T-helper 1 cell (primary cell): ENCODE results near the gene HK1.
"Not testable (repeated sequence)": the region's sequence is repeated elsewhere in the genome, so short reads cannot be mapped to it uniquely, and the experiment has no call there.

Experiments
- DNase-seq, 5 donors: peaks; one replicate each; pipeline ENCODE4 v3.0.0-alpha.2; 2012 to 2020

Gene HK1

DNA sequence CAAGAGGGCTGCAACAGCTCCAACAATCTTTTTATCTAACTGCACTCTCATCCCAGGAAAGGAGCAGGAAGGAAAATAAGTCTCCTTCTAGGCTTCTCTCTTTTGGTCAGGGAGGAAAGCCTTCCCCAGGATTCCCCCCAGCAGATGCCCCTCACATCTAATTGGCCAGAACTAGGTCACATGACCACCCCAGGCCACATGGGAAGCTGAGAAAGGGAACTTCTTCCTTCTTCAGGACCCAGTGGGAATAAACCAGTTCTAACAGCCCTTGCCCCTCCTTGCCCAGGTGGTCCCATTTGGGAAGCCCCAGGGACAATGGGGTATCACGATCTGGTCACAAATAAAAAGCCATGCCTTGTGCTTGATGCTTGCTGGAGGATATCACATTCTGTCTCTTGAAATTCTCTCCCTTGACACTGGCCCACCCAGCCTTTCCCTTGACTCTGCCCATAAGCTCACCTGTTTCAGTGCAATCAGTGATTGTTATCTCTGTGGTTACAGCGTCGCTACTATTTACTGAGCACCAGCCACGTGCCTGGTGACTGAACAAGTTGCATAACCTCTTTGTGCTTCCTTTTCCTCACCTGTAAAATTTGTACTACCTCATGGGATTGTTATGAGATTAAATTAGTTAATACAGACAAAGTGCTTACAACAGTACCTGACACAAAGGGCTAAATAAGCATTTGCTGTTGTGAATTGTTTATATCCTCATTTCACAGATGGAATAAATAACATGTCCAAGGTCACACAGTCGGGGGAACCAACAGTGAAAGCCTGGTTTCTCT, 147.4 kb downstream of the HK1 start:
- DNase-seq: peak in 4 of 5 donors; percentile 13 to 52 (median 46)

DNA sequence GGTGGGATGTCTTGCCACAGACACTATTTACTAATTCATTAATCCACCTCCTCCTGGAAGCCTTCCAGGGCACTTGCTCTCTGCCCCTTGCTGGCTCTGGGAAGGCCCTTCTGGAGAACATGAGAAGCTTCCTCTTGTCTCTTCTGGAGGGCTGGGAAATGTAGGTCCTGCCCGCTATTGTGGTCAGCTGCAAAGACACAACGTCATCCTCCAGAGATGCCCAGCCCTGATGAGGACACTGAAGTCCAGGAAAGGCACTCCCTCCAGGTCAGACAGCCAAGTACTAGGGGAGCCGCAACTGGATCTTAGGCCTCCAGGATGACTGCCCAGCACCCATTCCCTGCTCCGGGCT, 148.1 kb downstream of the HK1 start:
- no peak for DNase-seq

DNA sequence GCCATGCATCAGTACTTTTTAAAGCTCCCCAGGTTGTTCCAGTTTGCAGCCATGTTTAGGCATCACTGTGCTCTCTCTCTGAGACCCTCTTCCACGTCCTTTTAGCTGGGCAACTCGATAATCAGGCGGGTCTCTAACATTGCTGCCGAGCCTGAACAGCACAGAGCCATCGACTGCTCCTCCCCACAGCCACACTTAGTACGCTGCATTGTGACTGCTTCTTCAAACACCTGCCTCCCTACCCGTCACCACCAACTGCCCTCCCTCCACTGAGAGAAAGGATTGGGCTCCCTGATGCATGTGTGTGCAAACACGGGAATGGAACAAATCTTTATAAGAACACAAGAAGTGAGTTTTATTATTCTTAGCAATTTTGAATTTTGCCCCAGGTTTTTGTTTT, 149.9 kb downstream of the HK1 start:
- no peak for DNase-seq

DNA sequence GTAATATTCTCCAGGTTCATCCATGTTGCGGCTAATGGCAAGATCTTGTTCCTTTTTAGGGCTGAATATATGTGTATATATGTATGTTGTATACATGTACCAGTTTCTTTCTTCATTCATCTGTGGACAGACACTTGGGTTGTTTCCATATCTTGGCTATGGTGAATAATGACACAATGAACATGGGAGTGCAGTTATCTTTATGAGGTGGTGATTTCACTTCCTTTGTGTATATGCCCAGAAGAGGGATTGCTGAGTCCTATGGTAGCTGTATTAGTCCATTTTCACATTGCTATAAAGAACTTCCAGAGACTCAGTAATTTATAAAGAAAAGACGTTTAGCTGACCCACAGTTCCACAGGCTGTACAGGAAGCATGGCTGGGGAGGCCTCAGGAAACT, 155.9 kb downstream of the HK1 start:
- no peak for DNase-seq

DNA sequence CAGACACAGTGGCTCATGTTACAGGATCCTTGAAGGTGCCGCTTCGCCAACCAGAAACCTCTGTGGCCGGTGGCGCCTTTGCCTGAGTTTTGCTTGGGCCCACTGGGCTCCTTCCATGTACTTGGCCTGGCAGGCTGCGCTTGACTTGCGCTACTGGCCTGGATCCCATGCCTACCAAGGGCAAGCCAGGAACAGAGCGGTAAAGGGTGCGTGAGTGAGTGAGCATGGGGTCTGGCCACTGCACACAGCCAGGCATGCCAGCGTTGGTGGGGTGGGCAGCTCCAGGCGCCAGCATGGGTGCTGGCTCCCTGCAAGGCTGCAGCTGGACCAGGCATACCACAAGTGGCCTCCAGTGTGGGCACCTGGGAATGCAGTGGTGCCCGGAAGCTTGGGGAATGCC, 156.6 kb downstream of the HK1 start:
- DNase-seq: no peak

DNA sequence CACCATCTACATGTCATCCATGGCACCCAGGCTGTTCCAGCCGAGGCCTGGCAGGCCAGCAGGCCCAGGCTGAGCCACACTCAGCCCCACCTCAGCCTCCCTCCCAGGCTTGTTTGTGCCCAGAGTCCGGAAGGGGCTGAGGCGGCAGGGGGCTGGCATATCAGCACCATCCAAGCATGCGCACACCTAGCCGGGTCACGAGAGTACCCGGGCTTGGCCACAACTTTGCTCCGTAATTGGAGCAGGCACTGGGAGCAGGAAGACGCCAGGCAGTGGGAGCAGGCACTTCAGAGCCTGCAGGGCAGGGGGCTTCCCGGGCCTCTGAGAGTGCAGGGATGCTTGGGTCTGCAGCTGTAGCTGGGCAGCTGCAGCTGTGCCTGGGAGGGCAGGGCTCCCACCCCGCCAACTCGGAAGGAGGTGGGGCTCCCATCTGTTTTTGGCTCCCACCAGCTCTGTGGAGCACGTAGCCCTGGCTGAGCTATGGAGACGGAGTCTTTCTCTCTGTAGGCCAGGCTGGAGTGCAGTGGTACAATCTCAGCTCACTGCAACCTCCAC, 157.7 kb downstream of the HK1 start:
- DNase-seq: no peak

DNA sequence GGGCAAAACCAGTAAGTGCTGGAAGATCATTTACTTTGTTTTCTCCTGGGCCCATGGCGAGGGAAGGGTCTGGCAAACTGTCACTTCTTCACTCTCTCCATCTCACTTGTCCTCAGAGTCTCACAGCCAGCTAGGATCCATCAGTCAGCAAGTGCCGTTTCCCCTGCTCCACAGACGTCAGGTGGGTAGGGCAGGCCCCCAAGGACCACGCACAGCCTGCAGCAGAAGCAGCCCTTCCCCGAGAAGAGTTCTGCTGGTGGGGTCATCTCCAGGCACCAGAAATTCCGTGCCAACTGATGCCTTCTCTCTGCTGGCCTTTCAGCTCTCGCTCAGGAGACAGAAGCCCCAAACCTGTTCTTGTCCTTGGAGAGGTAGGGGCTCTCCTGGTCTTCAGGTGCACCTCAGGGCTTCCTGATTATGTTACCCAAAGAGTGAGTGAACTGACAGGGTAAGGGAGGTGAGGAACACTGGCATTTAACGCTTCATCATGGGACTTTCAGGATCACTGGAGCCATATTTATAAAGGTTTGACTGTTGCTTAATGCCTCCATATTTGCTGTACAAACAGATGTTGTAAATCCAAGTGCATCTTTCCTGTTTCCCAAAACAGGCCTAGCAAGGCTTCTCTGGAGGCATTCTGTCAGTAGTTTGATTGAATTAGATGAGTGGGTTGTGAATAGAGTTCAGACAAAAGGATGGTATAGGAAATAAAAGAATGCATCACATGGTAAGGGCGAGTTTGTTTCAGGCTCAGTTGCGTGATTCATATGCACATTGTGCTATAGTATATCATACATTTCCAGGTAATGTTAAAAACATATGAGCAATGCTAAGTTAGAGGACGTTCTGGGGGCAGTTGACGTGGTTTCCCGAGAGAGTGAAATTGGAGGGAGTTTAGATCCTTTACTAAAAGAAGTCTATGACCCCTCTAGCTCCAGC, 159.3 kb downstream of the HK1 start:
- DNase-seq: no peak

DNA sequence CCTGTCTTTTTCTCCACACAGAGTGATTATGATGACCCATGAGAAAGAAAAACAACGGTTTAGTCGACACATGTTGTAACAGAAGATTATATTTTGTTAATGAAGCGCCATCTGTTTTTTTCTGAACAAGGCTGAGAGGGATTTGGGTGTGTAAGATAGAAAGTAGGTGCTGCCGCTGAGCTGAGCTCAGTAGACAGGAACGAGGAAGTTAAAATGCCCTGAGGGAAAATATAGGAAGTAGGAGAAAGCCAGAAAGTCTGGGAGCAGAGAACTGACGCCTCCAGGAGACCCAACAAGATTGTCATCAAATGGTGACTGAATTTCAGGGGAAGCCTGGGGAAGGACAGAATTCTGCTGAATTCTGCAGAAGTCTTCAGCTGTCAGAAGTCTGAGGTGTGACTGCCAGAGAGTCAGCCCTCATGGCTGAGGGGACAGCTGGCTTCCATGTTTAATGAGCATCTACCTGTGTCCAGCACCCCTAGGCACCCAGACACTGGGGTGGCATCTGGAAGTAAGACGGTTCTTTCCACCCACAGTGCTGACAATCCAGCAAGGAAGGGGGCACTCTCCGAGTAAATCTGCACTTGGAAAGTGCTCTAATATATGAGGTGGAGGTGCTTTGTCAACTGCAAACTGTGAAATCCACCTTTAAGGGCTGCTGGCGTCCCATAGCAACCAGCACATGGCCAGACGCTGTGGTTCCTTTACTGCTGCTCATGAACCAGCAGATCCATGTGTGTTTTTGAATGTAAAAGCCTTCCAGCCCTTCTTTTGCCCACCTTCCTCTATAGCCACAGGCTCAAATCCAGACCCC, 160.4 kb downstream of the HK1 start:
- DNase-seq: no peak

DNA sequence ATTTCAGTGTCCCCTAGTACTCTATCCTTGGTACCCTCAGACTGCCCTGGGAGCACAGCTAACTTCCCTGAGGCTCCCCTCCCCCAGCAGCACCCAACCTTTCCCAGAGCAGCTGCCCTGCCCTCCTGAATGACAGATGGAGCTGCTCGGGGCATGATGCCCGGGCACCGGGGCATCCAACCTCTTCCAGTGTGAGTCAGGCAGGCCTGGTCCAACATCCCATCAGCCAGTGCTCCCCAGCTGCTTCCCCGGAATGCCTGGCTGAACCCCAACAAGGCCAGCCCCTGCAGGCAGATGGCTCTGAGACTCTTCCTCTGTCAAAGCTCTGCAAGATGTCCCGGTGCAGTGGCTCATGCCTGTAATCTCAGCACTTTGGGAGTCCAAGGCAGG, 161.0 kb downstream of the HK1 start:
- DNase-seq: no peak

DNA sequence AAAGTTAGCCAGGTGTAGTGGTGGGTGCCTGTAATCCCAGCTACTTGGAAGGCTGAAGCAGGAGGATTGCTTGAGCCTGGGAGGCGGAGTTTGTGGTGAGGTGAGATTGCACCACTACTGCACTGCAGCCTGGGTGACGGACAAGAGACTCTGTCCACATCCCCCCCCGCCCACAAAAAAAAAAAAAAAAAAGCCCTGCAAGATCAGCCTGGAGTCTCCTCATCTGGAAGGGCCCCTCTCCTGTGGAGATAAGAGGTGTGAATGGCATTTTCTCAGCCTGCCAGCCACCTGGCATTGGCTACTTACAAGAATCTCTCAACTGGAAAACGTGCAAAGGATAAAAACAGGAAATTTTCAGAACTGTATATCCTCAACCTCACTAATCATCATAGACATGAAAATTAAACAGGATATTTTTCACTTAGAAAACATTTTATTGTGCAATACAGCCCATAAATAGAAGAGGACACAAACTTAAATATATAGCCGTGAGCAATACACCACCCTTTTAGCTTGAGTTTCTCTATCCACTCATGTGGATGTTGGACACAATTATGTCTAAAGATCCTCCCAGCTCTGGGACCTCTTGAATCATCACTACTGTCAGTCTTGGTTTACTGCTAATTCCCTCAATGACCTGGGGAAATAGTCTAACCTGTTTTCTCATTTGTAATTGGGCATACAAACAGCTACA, 161.7 kb downstream of the HK1 start:
- no peak for DNase-seq

DNA sequence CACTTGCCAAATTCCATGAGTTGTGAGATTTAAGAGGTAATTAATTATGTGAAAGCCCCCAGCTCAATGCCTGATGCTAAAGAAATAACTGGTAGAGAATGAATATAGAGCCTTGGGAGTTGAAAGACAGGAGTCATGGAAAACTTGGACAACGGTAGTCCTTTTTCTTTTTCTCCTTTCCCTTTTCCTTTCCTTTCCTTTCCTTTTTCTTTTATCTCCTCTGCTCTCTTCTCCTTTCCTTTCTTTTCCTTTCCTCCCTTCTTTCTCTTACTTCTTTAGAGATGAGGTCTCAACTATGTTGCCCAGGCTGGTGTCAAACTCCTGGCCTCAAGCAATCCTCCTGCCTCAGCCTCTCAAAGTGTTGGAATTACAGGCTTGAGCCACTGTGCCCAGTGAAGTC, 165.1 kb downstream of the HK1 start:
- DNase-seq: no peak

DNA sequence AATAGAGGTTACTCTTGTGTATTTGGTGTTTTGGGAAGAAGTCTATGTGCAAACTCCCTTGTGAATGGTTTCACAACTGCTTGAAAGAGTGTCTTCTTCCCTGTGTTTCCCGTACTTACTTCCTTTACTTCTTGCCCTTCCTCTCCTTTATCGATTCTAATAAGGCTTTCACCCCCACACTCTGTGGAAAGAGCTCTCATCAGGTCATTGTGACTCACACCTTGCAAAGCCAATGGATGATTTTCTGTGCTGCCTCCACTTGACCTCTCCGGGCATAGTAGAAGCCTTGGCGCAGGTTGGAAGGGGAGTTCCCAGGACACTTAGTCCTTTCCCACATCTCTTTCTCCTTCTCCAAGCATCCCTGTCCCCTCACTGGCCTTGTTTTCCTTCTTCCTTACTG, 166.7 kb downstream of the HK1 start:
- no peak for DNase-seq

DNA sequence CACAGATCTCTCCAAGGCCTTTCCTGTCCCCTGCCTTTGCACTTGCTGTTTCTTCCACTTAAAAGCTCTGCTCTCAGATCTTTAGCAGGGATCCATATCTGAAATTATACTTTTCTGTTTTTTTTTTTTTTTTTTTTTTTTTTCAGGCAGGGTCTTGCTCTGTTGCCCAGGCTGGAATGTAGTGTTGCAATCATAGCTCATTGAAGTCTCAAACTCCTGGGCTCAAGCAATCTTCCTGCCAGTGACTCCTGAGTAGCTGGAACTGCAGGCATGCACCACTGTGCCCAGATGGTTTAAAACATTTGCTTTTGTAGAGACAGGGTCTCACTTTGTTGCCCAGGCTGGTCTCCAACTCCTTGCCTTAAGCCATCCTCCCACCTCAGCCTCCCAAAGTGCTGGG, 167.9 kb downstream of the HK1 start:
- DNase-seq: no peak

DNA sequence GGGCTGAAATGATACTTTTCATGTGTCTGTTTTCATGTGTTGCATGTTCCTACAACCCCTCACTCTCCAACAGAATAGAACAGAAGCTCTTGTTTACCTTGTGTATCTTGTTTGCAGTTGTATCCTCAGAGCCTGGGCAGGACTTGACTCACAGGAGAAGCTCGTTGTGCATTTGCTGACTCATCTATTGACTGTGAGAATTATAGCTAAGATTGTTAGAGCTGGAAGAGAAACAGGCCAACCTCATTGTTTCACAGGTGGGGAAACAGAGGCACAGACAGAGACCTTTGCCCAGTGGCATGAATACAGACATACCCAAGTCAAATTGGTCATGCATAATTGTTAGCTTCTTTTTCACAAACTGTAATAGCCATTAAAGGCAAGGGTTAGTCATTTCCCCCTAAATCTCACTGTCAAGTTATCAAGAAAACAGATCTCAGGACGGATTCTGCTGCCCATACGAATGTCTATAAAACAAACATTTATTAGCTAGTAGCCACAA, 168.4 kb downstream of the HK1 start:
- DNase-seq: peak in 1 of 5 donors; percentile 25

DNA sequence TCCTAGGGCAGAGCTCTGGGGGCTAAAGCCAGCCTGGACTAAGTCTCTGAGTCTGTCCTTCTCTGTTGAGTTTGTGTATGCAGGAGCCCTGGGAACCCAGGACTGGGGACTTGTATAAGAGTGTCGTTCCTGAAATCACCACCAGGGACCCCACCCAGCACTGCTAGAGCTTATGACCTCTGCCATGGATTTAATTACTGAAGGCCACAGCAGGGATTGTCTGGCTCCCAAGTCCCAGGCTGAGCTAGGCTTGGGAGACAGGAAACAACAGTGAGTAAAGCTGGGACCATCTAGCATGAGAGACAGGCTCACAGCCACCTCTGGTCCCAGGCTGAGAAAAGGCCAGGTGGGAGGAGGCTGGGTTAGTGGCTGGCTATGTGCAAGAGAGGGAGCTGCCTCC, 171.5 kb downstream of the HK1 start:
- DNase-seq: peak in 4 of 5 donors; percentile 22 to 58 (median 32)

DNA sequence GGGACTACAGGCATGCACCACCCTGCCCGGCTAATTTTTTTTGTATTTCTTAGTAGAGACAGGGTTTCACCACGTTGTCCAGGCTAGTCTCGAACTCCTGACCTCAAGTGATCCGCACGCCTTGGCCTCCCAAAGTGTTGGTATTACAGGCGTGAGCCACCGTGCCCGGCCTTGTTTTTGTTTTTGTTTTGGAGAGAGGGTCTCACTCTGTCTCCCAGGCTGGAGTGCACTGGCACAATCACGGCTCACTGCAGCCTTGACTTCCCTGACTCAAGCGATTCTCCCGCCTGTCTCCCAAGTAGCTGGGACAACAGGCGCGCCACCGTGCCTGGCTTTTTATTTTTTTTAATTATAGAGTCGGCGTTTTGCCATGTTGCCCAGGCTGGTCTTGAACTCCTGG, 172.1 kb downstream of the HK1 start:
- DNase-seq: not testable (repeated sequence)

DNA sequence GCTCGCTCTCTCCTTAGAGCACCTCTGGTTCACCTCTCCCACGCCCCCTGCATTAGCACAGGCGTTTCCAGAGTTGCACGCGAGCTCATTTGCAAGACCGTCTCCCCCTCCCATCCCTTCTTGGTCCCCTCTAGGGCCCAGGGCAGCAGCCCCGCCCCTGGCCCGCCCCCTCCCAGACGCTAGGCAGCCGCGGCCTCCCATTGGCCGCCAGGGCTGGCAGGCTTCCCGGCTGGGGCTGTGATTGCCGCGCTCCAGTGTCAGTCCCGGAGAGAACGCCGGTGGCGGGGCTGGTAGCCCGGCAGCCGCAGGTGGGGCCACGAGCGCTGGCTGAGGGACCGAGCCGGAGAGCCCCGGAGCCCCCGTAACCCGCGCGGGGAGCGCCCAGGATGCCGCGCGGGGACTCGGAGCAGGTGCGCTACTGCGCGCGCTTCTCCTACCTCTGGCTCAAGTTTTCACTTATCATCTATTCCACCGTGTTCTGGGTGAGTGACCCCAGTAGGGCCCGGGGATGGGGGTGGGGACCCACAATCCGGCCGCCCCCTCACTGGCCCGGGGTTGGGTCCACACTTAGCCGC, 173.0 kb downstream of the HK1 start, which contains the start of gene TSPAN15:
TSPAN15 (plus strand) TSS at position 257 of the 575 bp plus-strand sequence; CDS start at position 387, 130 bp downstream.
- DNase-seq: peak; percentile 56 to 82 (median 73)
